ENCODE data around the gene KCNIP2.

The KCNIP2 gene

DNA sequence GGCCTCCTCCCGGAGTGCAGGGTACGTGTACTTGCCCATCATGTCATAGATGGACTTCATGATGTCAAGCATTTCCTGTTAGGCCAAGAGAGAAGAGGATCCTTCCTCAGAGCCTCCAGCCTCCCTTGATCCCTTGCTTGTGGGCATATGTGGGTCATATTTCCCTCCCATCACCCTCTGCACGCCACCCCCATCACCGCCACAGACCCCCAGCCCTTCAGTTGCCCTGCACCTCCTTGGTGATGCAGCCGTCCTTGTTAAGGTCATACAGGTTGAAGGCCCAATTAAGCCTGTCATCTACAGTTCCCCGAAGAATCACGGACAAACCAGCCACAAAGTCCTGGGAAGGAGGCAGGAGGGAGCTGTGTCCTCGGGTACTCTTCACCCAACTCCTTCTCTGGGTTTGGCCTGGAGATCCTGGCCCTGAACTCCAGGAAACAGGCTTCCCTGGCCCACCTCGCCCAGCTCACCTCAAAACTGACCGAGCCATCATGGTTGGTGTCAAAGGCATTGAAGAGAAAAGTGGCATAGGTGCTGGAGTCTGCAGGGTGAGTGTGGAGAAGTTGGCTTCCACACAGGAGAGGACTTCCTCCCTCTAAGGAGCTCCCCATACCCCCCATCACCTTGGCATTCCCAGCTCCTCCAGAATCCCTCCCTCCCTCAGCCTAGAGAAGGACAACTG lies 15.5 kb downstream of the KCNIP2 start:
- Histone ChIP-seq H3K9ac (ENCODE audit: low read depth, low read length) (no peak overlapping the region), H3K36me3 (ENCODE audit: insufficient read depth, low read length) (no peaks in the 10 kb centered on the region), H3K4me1 (ENCODE audit: insufficient read depth, low read length) (peaks cover 9% of the 10 kb centered on the region; the same call in 1 of the 2 replicates), H3K9me3 (ENCODE audit: control insufficient read depth, insufficient read depth, low read length) (no peaks in the 10 kb centered on the region)

DNA sequence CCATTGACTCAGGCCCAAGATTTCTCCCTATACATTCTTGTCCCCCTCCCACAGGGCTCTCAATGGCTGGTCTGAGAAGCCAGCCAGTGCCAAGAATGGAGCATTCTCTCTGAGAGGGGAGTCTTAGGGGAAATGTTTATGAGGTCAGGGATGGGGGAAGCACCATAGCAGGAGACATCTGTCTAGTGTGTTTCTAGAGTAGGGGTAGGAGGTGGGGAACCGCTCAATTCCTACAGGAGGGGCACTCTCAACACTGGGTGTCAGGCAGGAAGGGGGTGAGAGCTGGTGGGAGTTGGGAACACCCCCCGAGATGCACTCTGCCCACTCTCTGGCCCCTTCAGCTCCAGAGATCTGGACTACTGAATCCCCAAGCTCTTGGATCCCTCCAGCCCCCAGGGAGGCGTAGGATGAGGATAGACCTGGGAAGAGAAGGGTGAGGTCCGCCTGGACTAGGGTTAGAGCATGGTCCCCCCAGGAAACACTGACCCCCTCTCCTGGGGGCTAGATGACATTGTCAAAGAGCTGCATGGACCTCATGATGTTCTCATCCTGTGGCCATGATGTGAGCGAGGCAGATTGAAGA lies 16.7 kb downstream of the KCNIP2 start:
- Histone ChIP-seq H3K36me3 (ENCODE audit: insufficient read depth, low read length) (no peaks in the 10 kb centered on the region), H3K9me3 (ENCODE audit: control insufficient read depth, insufficient read depth, low read length) (no peaks in the 10 kb centered on the region), H3K9ac (ENCODE audit: low read depth, low read length) (no peak overlapping the region), H3K4me1 (ENCODE audit: insufficient read depth, low read length) (peaks cover 9% of the 10 kb centered on the region; the same call in 1 of the 2 replicates)

- H3K36me3 ChIP-seq (ENCODE audit: insufficient read depth, low read length) = no peaks in the 10 kb centered on the region
- H3K4me1 ChIP-seq (ENCODE audit: insufficient read depth, low read length) = 0 out of 2 replicates have a peak, but pooled peaks cover 3% of the 10 kb centered on the region
- no peaks in the 10 kb centered on the region for H3K9me3 ChIP-seq (ENCODE audit: control insufficient read depth, insufficient read depth, low read length)
- H3K9ac ChIP-seq (ENCODE audit: low read depth, low read length) = no peak overlapping the region
Measured at GRCh38 chr10:101824736-101825135, 18.9 kb downstream of the KCNIP2 start.

GRCh38 chr10:101818872-101819633 lies 24.5 kb downstream of the KCNIP2 start:
- Histone ChIP-seq H3K36me3 (ENCODE audit: insufficient read depth, low read length) (no peaks in the 10 kb centered on the region), H3K4me1 (ENCODE audit: insufficient read depth, low read length) (peaks cover 2% of the 10 kb centered on the region; the same call in 1 of the 2 replicates), H3K9me3 (ENCODE audit: control insufficient read depth, insufficient read depth, low read length) (no peaks in the 10 kb centered on the region), H3K9ac (ENCODE audit: low read depth, low read length) (peak overlapping the region; percentile 75)

DNA sequence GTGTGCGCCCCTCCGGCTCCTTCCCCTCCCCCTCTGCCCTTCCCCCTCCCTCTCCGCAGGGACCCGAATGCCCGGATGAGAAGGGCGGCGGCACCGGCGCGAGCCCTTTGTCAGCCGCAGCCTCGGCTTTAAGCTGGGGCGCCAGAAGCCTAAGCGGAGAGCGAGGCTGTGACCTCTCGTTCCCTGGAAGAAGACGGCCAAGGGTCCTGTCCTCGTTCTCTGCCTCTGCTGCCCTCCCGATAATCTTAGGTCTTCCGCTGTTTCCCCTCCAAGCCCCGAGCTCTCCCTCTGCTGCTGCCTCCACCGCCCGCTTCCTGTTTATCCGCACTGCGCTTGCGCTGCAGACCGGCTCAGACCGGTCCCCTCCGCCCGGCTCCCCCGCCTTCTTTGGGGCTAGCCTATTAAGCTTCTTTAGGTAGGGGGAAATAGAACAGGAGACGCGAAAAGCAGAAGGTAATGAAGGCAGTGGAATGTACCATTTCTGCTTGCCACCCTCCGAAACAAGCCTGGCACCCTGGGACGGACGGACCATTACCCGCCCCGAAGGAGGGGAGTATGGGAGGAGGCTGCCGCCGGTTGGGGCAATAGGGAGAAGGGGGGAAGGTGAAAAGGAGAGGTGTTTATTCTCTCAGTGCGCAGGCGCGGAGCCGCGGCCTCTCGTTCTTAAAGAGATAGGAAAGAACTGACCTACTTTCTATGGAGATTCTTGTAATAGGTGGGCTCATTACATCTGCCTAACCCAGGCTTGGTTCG lies 25.3 kb downstream of the KCNIP2 start, which contains the start of gene OGA:
Gene OGA (minus strand): TSS at position 326 of the 753 bp plus-strand sequence. CDS start 422 bp downstream, outside the sequence.
- Histone ChIP-seq H3K9ac (ENCODE audit: low read depth, low read length) (peak within 1 kb of the TSS; percentile 97), H3K9me3 (ENCODE audit: control insufficient read depth, insufficient read depth, low read length) (no peaks in the 10 kb centered on the region), H3K4me1 (ENCODE audit: insufficient read depth, low read length) (peaks cover 4% of the 10 kb centered on the region; the same call in 1 of the 2 replicates), H3K36me3 (ENCODE audit: insufficient read depth, low read length) (no peaks in the 10 kb centered on the region; the same call in 1 of the 2 replicates)

DNA sequence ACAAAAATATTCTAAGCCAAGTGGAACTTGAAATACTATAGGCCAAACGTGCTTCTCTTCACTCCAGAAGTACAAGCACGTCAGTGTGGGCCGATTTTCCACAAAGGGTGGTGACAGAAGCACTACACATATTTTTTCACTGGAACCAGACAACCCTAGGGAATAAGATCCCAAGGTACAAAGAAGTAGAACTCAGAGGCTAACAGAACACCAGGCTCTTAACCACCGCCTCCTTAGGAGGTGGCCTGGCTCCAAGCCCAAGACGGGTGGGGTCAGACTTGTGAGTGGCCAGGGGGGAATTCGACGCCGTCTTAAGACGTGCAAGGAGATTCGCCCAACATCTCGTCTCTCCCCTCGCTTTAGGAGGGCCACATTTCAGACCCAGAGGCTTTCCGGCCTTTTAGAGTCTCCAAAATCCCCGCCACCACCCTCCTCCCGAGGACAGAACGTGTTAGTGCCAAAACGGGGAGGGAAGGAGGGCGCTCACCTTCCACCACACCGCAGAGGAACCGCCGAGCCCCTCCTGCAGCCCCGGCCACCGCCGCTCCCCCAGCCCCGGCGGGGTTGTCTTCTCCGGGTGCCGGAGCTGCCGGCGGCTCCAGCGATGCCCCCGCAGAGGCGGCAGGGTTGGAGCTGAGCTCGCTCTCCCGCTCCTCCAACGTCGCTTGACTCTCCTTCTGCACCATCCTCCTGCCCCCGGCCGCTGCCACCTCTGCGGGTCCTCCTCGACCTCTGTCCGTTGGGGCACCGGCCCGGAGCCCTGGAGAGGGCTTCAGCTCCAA lies 26.1 kb downstream of the KCNIP2 start:
- H3K9ac ChIP-seq (ENCODE audit: low read depth, low read length) = peak overlapping the region; percentile 97
- no peaks in the 10 kb centered on the region for H3K9me3 ChIP-seq (ENCODE audit: control insufficient read depth, insufficient read depth, low read length)

GRCh38 chr10:101816913-101817336 lies 26.7 kb downstream of the KCNIP2 start:
- no peaks in the 10 kb centered on the region for H3K9me3 ChIP-seq (ENCODE audit: control insufficient read depth, insufficient read depth, low read length)
- H3K36me3 ChIP-seq (ENCODE audit: insufficient read depth, low read length) = peaks cover 2% of the 10 kb centered on the region; the same call in 1 of the 2 replicates
- H3K4me1 ChIP-seq (ENCODE audit: insufficient read depth, low read length) = peaks cover 4% of the 10 kb centered on the region; the same call in 1 of the 2 replicates
- peak overlapping the region; percentile 97 for H3K9ac ChIP-seq (ENCODE audit: low read depth, low read length)

More for the DNA sequence above, 26.1 kb downstream of the KCNIP2 start:
- Histone ChIP-seq H3K4me1 (ENCODE audit: insufficient read depth, low read length) (peaks cover 4% of the 10 kb centered on the region; the same call in 1 of the 2 replicates), H3K36me3 (ENCODE audit: insufficient read depth, low read length) (no peaks in the 10 kb centered on the region; the same call in 1 of the 2 replicates)

GRCh38 chr10:101816376-101816775 lies 27.2 kb downstream of the KCNIP2 start:
- no peaks in the 10 kb centered on the region for H3K9me3 ChIP-seq (ENCODE audit: control insufficient read depth, insufficient read depth, low read length)
- peaks cover 4% of the 10 kb centered on the region; the same call in 1 of the 2 replicates for H3K4me1 ChIP-seq (ENCODE audit: insufficient read depth, low read length)
- H3K36me3 ChIP-seq (ENCODE audit: insufficient read depth, low read length) = peaks cover 3% of the 10 kb centered on the region; the same call in 1 of the 2 replicates
- peak overlapping the region; percentile 97 for H3K9ac ChIP-seq (ENCODE audit: low read depth, low read length)

GRCh38 chr10:101814466-101815071 lies 29.0 kb downstream of the KCNIP2 start:
- peak overlapping the region; percentile 97; the same call in 1 of the 2 replicates for H3K9ac ChIP-seq (ENCODE audit: low read depth, low read length)
- no peaks in the 10 kb centered on the region for H3K9me3 ChIP-seq (ENCODE audit: control insufficient read depth, insufficient read depth, low read length)
- H3K36me3 ChIP-seq (ENCODE audit: insufficient read depth, low read length) = peaks cover 17% of the 10 kb centered on the region
- H3K4me1 ChIP-seq (ENCODE audit: insufficient read depth, low read length) = peaks cover 4% of the 10 kb centered on the region; the same call in 1 of the 2 replicates

GRCh38 chr10:101812606-101813005 lies 31.0 kb downstream of the KCNIP2 start:
- peaks cover 4% of the 10 kb centered on the region; the same call in 1 of the 2 replicates for H3K4me1 ChIP-seq (ENCODE audit: insufficient read depth, low read length)
- no peaks in the 10 kb centered on the region for H3K9me3 ChIP-seq (ENCODE audit: control insufficient read depth, insufficient read depth, low read length)
- no peak overlapping the region for H3K9ac ChIP-seq (ENCODE audit: low read depth, low read length)
- peaks cover 20% of the 10 kb centered on the region for H3K36me3 ChIP-seq (ENCODE audit: insufficient read depth, low read length)

DNA sequence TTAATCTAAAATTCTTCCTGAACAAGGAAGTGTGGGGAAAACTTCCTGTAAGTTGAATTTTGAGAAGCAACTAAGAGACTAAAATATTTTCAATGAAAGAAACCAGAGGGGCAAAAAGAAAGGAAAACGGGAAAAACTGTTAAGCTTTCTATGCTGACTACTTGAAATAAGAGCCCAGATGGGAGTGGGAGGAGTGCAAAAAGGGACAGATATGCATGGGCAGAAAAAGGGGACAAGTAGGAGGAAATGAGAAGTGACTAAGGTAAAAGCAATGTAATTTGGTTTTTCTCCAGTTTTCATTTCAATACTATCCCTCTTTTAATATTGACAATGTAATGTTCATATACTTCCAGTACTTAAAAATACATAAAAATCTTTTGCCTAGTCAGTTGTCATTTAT lies 36.4 kb downstream of the KCNIP2 start:
- Histone ChIP-seq H3K9me3 (ENCODE audit: control insufficient read depth, insufficient read depth, low read length) (no peaks in the 10 kb centered on the region), H3K36me3 (ENCODE audit: insufficient read depth, low read length) (peaks cover 35% of the 10 kb centered on the region), H3K9ac (ENCODE audit: low read depth, low read length) (no peak overlapping the region), H3K4me1 (ENCODE audit: insufficient read depth, low read length) (no peaks in the 10 kb centered on the region)

- Histone ChIP-seq H3K4me1 (ENCODE audit: insufficient read depth, low read length) (no peaks in the 10 kb centered on the region), H3K9me3 (ENCODE audit: control insufficient read depth, insufficient read depth, low read length) (no peaks in the 10 kb centered on the region), H3K36me3 (ENCODE audit: insufficient read depth, low read length) (peaks cover 39% of the 10 kb centered on the region), H3K9ac (ENCODE audit: low read depth, low read length) (no peak overlapping the region)
Measured at GRCh38 chr10:101803511-101803910, 40.1 kb downstream of the KCNIP2 start.

Data from ES-I3 (cell line).